Keratinocyte (primary cell): ENCODE data around the gene COX4I1.

Experiments used
- CTCF ChIP-seq, 3 experiments: IDR thresholded peaks in 1 of 3; conservative IDR thresholded peaks in 1 of 3; optimal IDR thresholded peaks in 1 of 3; 2 replicates in 2 of 3; 3 replicates in 1 of 3; pipeline versions ENCODE3 to v1.5.1; 2011; ENCODE audit warnings: low read length in 3 of 3, mild to moderate bottlenecking in 3 of 3, moderate library complexity in 2 of 3, control low read depth in 1 of 3, inconsistent platforms in 1 of 3; ENCODE audit not compliant: insufficient read depth in 2 of 3; ENCODE audit errors: extremely low read depth in 1 of 3
- EZH2 ChIP-seq: IDR thresholded peaks from one replicate; pipeline ENCODE4 v1.6.1; 2012; ENCODE audit warnings: inconsistent platforms, mild to moderate bottlenecking, low read length, moderate library complexity

- TF ChIP-seq CTCF (optimal IDR thresholded peaks at IDR 0.05 in 1 of 3, IDR thresholded peaks at IDR 0.05 in 1 of 3, conservative IDR thresholded peaks at IDR 0.05 in 1 of 3; ENCODE audit: extremely low read depth in 1 of 3, insufficient read depth in 2 of 3, low read length in 3 of 3) (no peak), EZH2 (no peak)
These were observed 800 bp downstream of the COX4I1 start for GRCh38 chr16:85800321-85800669.
